Measurements from ENCODE around the gene EDEM2.

GRCh38 chr20:35091816-35092523 lies 55.2 kb downstream of the EDEM2 start:
- TF ChIP-seq, protein P1, sequence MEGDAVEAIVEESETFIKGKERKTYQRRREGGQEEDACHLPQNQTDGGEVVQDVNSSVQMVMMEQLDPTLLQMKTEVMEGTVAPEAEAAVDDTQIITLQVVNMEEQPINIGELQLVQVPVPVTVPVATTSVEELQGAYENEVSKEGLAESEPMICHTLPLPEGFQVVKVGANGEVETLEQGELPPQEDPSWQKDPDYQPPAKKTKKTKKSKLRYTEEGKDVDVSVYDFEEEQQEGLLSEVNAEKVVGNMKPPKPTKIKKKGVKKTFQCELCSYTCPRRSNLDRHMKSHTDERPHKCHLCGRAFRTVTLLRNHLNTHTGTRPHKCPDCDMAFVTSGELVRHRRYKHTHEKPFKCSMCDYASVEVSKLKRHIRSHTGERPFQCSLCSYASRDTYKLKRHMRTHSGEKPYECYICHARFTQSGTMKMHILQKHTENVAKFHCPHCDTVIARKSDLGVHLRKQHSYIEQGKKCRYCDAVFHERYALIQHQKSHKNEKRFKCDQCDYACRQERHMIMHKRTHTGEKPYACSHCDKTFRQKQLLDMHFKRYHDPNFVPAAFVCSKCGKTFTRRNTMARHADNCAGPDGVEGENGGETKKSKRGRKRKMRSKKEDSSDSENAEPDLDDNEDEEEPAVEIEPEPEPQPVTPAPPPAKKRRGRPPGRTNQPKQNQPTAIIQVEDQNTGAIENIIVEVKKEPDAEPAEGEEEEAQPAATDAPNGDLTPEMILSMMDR (optimal IDR thresholded peaks at IDR 0.05 in 1 of 3, IDR thresholded peaks at IDR 0.05 in 1 of 3, conservative IDR thresholded peaks at IDR 0.05 in 1 of 3; ENCODE audit: extremely low read depth in 1 of 3, insufficient read depth in 2 of 3, low read length in 3 of 3) = no peak
- TF ChIP-seq EZH2 (IDR thresholded peaks at IDR 0.05; ENCODE audit: low read length) = no peak

Measured in keratinocyte (primary cell).